HG03520 (cell line): ENCODE data around the gene MACO1.

Source experiments
- ATAC-seq: cut with Tn5 transposase; IDR thresholded peaks from one replicate; pipeline ENCODE4 v1.9.1; 2021; ENCODE audit warnings: mild to moderate bottlenecking, moderate library complexity; ENCODE audit not compliant: unreplicated experiment

The MACO1 gene

GRCh38 chr1:25540750-25541342 lies 110.1 kb downstream of the MACO1 start:
- ATAC-seq: no peak

DNA sequence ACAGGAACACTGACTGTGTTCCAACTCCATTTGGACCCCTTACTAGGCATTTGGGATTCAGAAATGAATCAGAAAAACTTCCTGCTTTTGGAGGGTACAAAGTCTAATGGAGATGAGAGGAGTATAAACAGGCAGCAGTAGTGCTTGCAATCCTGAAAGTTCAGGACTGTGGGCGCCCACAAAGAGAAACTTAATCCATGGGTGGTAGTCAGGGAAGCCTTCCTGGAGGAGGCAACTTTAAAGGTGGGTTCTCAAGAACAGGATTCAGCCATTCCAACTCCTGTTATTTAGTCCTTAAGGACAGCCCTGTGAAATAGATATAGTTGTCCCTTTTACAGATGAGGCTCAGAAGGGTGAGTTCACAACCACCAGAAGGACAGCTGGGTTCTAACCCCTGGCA lies 110.7 kb downstream of the MACO1 start:
- no peak for ATAC-seq

DNA sequence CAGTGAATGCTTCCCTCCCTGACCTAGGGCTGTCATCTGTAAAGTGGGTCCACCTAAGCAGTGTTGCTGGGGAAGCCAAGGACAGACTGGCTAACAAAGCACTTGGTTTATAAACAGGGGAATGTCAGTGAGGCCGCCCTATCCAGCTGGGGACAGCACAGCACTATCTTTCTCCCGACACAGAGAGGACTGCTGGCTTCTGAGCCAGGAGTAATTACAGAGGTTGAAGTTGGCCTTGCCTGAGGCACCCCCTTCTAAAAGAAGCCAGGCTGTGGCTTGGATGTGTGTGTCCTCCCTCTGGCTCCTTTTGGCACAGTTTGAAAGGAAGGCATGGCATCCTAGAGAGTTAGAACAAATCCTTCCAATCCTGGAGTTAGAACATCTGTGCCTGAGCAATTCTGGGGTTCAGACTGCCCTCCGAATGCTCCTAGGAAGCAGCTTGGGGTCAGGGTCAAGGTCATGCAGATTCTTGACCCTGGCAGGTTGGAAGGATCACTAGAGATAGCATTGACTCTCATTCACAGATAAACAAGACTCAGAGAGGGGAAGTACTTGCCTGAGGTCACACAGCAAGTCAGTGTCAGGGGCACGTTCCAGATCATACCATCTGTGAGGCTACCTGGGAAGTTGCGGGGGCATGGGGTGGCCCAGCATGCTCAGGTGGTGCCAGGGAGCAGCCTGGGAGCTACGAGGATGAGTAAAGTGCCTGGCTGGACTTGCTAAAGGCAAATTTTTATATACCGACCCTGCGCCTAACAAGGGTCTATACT lies 111.4 kb downstream of the MACO1 start:
- no peak for ATAC-seq

DNA sequence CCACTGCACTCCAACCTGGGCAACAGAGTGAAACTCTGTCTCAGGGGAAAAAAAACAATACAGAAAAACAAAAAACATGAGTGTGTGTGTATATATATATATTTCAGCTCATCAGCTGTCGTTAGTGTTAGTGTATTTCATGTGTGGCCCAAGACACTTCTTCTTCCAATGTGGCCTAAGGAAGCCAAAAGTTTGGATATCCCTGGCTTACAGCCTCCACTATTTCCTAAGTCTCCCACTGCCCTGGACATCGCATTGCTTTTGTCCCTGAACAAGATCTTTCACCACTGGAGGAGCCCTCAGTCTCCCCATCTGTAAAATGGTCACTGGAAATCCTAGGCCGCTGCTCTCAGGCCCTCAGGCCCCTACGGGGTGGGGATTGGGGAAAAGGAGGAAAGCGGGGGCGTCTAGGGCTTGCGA lies 112.3 kb downstream of the MACO1 start:
- ATAC-seq: no peak

GRCh38 chr1:25543425-25544242 lies 112.9 kb downstream of the MACO1 start, which contains the start of gene LDLRAP1:
LDLRAP1 (plus strand) TSS chr1:25543606; CDS start chr1:25543699, 93 bp downstream.
- no peak for ATAC-seq

GRCh38 chr1:25544243-25544764 lies 113.6 kb downstream of the MACO1 start:
- ATAC-seq: no peak

DNA sequence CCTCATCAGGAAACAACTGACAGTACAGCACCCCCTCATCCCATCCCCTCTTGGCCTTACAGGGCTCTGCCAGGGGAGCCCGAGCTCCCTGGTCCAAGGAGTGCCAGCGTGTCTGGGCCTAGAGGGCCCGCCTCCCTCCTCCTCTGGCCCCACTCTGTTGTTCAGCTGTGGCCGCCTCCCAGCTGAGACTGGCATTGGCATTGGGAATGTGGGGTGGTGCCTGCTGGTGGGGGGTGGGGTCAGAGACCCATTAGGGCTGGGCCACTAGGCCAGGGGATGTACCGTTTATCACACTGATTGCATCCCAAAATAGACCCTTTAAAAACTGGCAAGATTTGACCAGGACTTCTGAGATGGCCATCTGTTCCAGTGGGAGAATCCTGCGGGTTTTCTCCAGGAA lies 114.1 kb downstream of the MACO1 start:
- no peak for ATAC-seq

- no peak for ATAC-seq
Observed at GRCh38 chr1:25545767-25546166, 115.1 kb downstream of the MACO1 start.

DNA sequence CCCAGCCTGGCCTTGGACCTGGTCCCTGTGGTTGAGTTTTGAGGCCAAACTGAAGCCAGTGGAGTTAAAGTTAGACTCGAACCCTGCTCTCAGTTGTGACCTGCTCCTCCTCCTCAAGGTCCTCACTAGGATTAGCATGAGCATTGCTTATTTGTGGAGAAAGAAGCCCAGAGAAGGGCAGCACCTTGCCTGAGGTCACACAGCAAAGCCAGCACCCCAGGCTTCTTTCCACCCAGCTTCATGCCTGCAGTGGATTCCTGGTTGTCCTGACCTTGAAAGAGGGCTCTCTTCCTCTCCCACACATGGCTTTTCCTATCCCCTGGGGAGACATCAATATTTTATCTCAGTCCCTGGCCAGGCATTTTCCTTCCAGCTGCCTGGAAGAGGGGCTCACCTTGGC lies 115.5 kb downstream of the MACO1 start:
- ATAC-seq: no peak

GRCh38 chr1:25548601-25549000 lies 117.9 kb downstream of the MACO1 start:
- ATAC-seq: no peak

DNA sequence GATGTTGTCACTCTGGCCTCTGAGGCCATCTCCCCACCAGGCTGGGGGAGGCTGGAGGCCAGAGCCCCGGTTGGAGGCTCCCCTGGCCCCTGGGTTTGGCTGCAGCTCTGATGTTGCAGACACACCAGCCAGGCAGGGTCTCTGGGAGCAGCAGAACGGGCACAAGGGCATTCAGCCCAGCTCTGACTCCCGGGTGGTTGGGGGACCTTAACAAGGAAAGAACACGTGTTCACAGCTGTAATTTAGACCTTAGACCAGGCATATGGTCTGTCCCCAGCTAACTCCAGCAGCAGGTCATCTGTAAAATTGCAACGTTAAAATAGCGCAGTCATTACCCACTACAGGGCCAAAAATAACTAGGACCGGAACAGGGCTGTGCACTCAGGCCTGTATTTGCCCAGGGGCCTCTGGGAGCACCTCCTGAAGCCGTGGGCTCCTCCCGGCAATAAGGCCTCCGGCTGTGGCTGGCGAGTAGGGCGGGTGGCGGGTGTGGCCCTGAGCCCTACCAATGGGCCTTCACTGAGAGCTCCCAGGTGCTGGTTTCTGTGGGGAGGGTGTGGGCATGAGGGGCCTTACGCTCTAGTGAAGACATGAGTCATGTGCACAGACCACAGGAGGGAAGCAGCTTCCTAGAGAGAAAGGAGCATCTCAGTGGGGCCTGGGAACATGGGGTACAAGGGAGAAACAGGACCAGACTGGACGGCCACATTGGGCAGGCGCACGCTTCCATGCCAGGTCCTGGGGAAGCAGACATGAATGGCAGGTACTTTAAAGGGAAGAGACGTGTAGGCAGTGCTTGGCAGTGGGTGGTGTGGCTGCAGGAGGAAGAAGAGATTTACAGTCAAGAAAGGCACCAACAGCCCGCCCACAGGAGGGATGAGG lies 118.8 kb downstream of the MACO1 start:
- no peak for ATAC-seq
